NCI-H2196 (cell line): ENCODE data around the gene MTMR6.

Experiments
- DNase-seq: peaks from one replicate; lab custom pipeline; 2025; ENCODE audit not compliant: unreplicated experiment; lab: John Stamatoyannopoulos, UW

The MTMR6 gene

DNA sequence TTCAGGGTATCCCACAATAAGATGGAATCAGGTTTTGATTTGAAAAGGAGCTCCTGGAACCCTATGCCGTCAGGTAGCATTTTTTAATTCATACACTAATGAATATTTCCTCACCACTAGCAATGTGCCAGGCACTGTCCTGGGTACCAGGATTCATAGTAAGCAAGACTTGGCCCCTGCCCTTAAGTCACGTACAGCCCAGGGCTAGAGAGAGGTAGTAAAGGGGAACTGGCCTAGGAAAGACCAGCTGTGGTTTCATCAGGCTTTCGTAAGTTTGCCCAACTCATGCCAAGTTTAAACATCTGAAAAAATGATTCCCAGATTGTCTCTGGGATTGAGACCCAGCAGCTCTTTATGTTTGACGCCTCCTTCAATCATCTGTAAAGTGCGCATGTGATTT, 69.3 kb downstream of the MTMR6 start:
- DNase-seq = no peak

DNA sequence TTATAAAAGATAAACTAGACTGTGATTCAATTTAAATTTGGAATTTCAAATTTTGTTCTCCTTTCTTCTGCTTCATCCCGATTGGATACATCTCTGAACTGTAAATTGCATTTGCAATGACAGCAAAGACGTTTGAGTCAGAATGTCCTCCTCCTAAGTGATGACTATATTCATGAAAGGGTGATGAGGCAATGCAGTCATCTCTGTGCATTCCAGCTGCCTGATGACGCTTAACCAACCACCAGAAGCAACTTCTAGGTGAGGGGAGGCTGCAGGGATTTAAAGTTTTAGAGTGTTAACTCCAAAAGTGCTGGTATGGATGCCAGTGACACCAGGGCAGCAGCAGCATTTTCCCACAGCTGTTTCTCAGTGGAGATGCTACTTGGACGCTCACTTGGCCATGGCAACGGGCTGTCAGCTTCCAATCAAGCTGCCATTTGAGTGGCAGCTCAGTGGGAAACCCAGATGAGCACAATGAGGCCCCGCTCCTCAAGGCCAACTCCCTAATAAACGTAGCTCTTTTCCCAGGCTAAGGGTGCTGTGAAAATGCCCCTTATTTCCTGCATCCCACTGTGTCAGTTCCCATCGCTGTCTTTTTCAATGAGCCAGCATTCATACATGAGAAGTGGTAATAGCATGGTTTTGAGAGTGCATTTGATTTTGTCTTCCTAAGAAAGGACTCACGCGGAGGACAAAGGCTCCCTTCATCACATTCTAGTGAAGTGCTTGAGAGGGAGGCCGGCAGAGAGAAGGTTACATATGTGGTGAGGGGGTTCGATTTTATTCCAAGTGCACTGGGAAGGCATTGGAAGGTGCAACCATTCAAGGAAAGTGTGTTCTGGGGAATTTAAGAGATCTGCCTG, 70.0 kb downstream of the MTMR6 start:
- DNase-seq = no peak

- no peak for DNase-seq
Measured at GRCh38 chr13:25215253-25215575, 72.1 kb downstream of the MTMR6 start.

- no peak for DNase-seq
Measured at GRCh38 chr13:25214491-25215252, 72.6 kb downstream of the MTMR6 start.

DNA sequence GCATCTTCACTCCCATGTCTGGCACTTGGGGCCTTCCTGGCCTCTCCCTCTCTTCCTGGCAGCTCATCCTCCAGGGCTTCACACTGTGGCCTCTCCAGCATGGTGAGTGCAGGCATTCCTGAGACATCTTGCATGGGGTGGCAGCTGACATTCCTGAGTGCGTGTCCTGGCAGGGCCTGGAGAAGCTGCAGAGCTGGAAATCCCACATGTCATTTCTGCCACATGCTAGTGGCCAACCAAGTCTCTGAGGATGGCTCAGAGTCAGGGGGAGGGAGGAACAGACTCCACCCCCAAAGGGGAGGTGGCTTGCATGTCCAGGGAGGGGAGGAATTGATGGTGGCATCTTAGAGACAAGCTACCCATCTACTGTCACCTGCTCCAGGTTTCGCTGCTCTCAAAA, 73.6 kb downstream of the MTMR6 start:
- DNase-seq = no peak

DNA sequence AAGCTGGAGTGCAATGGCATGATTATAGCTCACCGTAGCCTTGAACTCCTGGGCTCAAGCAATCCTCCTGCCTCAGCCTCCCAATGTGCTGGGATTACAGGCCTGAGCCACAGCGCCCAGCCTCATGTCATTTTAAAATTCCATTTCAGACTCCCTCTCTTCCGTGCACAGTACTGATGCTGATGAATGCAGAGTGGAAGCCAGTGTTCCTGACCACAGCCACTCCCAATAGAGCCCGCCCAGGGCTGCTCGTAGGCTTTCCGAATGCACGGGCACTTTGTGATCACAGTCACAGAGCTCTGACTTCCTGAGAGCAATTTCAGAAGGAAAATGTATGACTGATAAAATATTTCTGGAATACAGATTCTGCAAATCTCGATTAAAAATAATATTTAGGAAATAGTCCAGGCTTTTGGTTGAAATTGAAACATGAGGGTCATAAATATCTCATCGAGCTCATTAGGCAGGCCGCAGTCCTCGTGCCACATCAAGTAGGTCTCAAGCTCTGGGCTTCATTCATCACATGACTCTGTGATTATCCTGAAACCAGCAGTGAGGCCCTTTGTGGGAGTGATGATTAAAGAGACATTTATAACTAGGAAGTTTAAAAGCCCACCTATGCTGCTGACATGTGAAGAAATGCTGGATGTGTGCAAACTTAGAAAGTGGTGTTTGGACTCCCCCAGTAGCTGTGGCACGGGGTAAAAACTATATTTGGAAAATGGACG, 76.3 kb downstream of the MTMR6 start:
- DNase-seq = no peak

DNA sequence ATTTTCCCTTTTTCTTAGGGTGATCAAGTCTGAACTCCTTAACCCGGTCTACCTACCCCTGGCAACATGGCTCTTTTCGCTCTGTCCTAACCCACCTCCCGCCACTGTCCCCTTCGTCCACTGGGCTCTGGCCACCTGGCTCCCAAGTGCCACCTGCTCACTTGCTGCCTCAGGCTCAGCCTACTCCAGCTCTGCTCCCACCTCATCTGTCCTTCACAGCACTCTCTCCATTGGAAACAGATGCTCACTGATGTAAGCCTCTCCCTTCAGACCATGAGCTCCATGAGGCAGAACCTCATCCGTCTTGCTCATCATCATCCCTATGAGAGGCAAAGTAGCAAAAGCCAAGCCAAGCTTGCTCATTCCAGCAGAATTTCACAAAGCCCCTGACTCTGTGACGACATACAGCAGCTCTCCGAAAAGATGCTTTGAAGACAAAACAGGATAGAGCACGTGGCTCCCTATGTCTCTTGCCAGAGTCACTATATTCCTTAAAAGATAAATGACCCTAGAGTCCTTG, 79.9 kb downstream of the MTMR6 start:
- no peak for DNase-seq

DNA sequence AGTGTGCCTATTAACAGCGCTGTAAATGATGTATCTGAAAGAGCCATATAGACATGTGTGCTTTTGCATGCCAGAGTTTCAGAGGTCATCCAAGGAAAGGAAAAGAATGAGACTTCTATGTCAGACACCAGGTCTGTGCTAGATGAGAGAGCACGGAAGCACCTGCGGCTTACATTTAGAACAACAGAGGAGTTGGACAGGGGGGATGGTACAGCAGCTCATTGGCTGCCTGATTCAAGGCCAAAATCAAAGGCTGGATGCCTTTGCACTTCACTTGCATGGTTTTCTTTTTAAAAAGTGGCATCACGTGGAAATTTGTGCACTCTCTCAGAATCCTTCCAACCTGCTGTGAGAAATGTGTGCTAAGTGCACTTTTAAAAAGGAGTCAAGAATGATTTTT, 82.4 kb downstream of the MTMR6 start:
- no peak for DNase-seq

- DNase-seq = no peak
Measured at GRCh38 chr13:25203127-25203740, 84.1 kb downstream of the MTMR6 start.

DNA sequence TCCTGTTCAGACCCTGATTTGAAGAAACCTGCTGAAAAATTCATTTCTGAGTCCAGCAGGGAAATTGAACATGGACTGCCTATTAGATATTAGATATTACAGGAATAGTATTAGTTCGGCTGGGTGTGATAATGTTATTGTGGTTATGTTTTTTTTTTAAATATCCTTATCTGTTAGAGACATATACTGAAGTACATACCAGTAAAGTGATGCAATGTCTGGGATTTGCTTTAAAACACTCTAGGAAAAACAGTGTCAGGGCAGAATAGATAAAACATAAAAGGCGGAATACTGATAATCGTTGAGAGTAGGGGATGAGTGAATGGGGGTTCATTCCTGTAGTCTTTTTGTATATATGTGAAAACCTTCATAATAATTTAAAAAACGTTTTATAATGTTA, 86.5 kb downstream of the MTMR6 start:
- DNase-seq = no peak

DNA sequence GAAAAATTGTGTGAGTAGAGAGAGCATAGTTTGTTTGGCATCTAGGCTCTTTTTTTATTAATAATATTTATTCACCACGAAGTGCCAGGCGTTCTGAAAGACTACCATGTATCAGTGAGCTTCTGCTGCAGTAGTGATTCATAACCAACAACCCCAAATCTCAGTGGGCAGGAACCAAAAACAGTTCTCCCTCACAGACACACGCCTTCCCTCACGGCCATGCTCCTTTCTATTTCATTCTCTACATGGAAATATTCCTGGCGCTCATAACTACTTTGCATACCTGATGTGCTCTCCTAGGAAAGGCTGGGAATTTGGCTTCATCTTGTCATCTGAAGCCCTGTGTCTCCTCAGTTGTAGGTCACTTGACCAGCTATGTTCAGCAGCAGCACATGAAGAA, 88.6 kb downstream of the MTMR6 start:
- no peak for DNase-seq

DNA sequence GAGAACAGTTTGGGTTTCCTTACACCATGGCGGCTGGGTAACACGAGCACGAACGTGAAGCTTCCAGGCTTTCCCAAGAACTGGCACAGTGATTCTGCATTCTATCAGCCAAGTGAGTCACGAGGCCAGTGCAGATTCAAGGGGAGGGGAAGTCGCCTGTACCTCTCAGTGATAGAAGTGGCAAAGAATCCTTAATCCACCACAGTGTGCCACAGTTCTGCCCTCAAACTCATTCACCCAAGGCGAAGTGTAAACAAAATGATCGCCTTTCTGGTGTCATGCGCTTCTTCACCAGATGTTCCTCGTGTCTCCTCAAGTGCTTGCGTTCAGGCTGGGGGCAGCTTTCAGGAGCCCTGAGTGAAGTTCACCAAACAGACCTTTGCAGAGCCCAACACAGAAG, 90.3 kb downstream of the MTMR6 start:
- DNase-seq = no peak
